Glomerular visceral epithelial cell (primary cell): ENCODE results near the gene ECM1.

Experiments used
- DNase-seq: peaks from one replicate; pipeline ENCODE4 v3.0.0-alpha.2; 2016; ENCODE audit errors: extremely low spot score

Gene ECM1

DNA sequence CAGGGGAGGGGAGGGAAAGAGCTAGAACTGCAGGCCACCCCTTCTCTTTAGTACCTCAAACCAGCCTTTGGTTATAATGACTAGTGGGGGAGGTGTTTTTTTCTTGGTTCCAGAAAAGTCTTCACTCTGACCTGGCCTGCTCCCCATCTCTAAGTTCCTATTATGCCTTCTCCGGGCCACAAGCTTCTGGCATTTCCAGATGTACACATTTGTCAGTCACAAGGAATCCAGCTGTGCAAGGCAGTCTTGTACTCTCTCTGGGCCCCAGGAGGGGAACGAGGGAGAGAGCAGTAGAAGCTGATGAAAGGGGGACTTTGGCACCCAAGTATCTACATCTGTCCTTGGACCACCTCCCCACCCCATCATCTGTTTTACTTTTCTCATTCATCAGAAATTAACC lies 4.9 kb downstream of the ECM1 start:
- no peak for DNase-seq

DNA sequence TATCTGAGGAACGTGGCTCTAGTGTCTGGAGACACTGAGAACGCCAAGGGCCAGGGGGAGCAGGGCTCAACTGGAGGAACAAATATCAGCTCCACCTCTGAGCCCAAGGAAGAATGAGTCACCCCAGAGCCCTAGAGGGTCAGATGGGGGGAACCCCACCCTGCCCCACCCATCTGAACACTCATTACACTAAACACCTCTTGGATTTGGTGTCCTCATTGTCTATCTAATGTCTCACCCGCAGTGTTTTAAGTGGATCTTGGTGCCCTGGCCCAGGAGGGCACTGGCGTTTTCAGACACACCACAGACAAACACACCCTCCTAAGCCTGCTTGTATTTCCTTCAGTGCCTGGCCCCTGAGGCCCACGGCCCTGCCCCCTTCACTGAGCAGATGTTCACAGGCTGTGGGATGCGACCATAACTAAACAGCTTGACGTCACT lies 5.5 kb downstream of the ECM1 start:
- DNase-seq = no peak

GRCh38 chr1:150514260-150514659 lies 6.4 kb downstream of the ECM1 start:
- no peak for DNase-seq

GRCh38 chr1:150514913-150515327 lies 7.0 kb downstream of the ECM1 start:
- no peak for DNase-seq

GRCh38 chr1:150515328-150516049 lies 7.6 kb downstream of the ECM1 start, which contains the start of gene FALEC:
Gene FALEC (plus strand): TSS chr1:150515752.
- peak; percentile 98 for DNase-seq

DNA sequence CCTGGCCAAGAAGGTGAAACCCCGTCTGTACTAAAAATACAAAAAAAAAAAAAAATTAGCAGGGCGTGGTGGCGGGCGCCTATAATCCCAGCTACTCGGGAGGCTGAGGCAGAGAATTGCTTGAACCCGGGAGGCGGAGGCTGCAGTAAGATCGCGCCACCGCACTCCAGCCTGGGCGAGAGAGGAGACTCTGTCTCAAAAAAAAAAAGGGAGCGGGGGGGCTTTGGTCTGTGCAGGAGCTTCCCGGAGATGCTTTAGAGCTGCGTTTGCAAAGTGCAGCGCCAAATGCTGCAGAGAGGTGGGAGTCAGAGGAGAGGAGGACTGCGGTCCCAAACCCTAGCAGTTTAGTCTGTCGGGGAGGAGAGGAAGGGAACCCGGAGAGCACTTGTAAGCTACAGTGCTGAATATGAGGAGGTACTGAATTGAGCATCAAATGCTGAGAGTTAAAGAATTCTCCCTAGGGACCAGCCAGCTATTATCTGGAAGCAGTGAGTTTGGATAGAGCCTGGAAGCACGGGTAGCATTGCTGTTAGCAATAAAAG lies 8.2 kb downstream of the ECM1 start:
- DNase-seq = no peak

DNA sequence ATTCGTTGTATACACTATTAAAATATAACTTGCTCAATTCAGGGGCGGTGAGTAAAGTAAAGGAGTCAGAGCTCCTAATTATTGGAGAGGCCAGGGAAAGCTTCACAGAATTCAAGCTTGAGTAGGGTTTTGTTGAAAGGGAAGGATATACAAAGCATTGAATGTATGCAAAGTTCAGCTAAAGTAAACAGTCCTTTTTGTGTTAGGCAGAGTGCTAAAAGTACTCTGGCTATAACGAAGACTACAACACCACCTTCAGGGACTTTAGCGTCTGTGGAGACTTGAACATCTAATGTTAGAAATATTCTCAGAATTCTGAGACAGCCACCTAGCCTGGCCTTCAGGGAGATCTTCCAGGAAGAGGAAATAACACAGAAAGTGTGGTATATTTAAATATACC lies 8.7 kb downstream of the ECM1 start:
- peak; percentile 18 for DNase-seq

- DNase-seq = no peak
Observed at GRCh38 chr1:150521196-150521968, 13.5 kb downstream of the ECM1 start.

DNA sequence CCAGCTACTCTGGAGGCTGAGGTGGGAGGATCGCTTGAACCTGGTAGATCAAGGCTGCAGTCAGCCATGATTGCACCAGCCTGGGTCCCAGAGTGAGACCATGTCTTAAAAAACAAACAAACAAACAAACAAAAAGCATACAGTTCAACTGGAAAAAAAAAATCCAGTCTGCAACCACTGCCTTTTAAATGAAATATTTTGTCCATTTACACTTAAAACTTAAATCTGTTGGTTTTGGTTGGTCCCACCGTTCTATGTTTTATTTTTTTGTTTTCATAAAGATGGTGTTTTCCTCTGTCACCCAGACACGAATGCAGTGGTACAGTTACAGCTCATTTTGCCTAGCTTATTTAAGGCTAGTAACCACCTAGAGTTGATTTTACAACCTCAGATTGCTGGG lies 17.4 kb downstream of the ECM1 start:
- DNase-seq = no peak

GRCh38 chr1:150528196-150528595 lies 20.3 kb downstream of the ECM1 start:
- no peak for DNase-seq

DNA sequence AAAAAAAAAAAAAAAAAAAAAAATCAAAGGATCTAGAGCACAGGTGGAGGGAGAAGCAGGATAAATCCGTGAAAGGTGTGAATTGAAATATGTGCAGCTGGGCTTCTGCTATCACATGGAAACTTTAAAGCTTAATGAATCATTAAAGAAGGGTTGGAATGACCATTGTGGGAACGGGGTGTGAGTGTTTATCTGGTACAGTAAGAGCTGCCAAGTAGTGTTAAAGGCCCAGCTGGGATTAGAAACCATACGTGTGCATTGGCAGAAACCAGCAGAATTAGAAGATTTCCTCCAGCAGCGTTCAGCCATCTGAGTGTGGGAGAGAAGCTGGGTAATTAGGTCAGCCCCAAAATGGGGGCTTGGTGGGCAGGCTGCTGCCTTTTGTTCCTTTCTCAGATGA lies 21.1 kb downstream of the ECM1 start:
- DNase-seq = peak; percentile 59

- DNase-seq = no peak
Observed at GRCh38 chr1:150530491-150531159, 22.7 kb downstream of the ECM1 start.

DNA sequence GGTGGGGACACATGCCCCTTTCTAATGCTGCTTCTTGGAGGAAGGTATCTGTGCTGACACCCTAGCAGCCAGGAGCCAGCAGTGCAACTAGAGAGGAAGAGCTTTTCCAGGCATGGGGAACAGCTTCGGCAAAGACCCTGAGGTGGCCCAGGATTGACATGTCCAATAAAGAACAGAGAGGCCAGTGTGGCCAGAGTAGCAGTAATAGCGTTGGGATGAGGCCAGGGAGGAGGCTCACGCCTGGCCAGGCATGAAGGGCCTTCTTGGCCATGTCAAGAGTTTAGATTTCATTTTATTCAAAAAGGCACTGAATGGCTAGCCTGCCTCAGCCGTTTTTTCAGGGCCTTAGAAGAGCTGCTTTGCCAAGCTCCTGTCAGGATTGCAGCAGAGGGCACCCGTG lies 25.0 kb downstream of the ECM1 start:
- DNase-seq = no peak

DNA sequence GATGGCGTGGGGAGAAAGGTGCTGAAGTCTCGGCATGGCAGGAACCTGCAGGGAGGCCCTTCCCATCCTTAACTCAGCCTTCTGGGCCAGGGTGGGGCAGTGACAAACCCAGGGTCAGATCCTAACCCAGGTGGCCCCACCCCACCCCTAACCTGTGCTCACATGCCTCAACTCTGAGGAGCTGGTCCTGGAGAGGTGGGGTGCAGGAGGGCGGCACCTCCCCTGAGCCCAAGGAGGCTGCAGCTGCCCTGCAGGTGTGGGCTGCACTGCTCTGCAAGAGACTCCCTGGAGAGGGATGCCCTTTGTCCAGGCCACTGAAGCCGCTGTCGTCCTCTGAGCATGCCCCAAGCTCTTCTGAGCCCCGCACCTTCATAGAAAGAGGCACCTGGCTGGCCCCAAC lies 26.1 kb downstream of the ECM1 start:
- DNase-seq = no peak

DNA sequence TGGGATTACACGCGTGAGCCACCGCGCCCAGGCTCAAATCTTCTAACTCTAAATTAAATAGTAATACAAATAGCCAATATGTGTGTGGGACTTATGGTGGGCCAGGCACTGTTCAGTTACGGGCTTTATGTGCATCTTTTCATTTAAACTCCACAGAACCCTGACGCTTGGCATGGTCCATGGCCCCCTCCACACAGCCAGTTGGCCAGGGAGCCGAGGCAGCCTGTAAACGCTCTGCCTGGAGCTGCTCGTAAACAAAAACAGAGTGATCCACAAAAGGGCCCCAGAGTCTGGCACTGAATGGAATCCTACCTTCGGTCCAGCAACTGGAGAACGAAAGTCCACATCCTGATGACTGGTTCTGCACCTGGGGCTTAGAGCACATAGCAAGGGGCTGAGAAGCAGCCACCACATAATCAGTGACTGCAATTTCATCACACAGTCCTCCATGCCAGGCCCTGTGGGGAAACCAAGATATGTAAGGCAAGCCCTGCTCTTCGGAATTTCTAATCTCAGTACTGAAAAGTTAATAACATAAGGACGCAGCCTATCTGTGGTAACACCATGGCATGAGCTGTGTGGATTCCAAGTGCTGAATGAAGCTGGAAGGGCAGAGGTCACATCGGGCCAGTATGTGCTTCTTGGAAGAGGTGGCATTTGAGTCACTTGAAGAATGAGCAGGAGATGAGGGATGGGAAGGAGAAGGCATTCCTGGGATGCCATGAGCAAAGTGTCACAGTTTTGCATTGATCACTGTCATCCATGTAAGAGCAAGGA lies 27.8 kb downstream of the ECM1 start:
- peak; percentile 68 for DNase-seq

DNA sequence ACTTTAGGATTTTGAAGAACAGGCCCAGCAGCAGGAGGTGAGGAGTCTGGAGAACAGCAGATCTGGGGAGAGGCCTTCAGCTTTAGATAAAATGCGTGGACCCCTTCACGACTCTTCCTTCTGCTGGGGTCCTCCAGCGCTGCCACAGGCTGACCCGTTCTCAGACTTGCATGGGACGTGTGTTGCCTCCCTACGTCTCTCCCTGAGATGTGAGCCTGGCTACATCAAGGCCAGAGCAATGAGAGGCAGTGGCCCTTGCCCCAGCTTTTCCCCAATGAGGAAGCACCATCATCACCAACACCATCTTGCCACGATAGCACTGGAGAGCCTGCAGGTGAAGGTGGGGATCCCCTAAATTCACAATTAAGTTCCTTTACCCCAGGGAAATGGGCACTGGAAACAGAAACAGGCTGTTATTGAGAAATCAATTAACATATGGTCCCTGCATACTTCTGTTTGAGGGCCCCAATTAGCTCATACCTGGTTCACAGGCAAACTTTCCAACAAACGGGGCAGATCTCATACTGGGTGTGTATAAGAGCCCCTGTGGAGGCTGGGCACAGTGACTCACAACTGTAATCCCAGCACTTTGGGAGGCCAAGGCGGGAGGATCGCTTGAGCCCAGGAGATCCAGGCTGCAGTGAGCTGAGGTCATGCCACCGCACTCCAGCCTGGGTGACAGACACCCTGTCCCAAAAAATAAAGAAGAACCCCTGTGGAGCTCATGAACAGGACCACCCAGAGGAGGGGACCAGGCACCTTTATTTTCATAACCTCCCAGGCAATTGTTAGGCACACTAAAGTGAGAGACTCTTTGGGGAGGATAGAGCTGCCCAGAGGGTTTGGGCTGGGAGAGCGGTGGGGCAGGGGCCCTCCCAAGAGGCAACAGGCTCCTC lies 29.2 kb downstream of the ECM1 start:
- DNase-seq = no peak

- DNase-seq = peak; percentile 83
Observed at GRCh38 chr1:150537732-150538684, 30.1 kb downstream of the ECM1 start.

GRCh38 chr1:150543500-150544143 lies 35.7 kb downstream of the ECM1 start:
- no peak for DNase-seq

DNA sequence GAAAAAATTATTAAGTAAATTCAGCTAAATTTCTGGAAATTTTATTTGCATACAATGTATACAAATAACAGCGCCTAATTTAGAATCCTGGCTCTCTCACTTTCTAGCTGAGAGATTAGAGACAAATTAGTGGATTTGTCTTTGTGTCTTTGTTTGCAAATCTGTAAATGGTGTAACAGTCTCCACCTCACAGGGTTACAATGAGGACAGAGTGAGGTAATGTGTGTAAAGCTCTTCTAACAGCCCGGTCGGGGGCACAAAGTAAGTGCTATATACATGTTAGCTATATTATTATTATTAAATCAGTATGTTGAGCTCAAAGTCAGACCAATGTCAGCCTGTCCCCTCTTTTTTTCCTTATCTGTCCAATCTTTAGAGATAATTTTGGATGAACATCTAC lies 36.3 kb downstream of the ECM1 start:
- DNase-seq = no peak
